ENCODE results near the gene KIF6. TPM values are rescaled to one million over a fixed set of nuclear protein-coding genes. Genes with fewer than 3 reads are reported as not detected.

Gene KIF6
- total RNA-seq, 1 experiment from 2014 or later, result 2.2 TPM

DNA sequence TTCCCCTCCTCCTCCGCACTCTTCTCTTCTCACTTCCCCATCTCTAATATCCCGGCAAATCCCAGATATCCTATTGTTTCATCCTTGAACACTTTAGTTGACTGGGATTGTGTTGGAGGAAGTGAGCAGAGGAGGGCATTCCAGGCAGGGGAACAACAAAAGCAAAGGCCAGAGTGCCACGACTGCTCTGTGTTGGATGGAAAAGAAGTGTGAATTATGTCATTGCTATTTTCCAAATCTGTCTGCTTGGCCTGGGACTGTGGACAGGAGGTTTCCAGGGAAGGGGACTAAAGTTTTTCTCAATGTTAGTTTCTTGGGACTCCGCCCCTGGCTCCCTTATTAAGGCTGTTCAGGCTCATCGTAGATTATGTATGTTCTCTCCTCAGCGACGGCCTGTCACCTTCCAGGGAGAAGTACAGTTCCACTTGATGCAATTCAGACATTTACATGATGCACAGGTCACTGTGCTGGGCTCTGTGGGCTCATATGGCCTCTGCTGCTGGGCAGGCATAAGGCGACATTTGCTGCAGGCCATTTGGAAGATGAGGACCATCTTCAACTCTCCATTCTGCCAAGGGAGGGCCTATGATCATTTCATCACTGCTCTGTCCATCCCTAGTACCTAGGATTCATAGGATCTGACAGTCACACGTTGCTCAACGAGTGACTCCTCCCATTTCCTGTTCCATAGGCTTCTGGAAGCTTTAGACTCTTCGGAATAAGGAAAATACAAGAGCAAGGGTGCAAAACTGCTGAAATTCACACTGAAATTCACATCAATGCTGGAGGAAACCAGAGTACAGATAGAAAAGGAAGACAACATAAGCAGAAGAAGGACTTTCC is 303.6 kb downstream of the KIF6 start:
- no peak for DNase-seq (ENCODE audit: low spot score)

DNA sequence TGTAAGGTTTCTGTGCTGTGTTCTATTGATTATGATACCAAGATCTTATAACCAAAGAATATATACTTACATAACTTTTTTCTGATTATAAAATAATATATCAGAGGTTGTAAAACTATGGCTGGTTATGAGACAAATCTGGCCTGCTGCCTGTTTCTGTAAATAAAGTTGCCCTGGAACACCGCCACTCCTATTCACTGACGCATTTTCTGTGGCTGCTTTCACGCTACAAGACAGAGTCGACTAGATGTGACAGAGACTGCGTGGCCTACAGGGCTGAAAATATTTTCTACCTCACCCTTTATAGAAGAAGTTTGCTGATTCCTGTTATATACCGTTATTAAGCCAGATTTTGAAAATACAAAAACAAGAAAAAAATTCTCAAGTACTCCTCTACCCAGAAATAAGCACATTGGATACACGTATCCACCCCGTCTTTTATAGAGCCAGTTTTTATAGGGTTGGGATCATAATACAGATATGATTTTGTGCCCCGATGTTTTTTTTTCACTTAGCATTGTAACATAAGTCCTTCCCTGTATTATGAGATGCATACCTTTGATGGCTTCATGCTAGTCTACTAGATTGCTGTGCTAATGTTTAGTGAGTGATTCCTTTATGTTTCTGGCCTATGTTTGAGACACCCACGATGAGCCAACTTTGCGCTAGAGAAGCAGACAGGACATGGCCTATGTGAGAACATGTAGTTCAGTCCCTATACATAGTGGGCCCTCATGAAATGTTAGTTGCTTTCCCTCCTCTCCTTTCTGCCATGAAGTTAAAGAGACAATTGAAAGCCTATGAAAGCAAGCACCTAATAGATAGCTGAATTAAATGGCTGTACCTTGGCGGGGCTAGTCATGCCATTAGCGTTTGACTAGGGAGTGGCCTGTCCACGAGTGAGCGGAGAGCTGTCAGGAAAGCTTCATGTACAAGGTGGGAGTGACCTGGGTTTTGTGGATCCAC is 304.6 kb downstream of the KIF6 start:
- DNase-seq (ENCODE audit: low spot score), result no peak

DNA sequence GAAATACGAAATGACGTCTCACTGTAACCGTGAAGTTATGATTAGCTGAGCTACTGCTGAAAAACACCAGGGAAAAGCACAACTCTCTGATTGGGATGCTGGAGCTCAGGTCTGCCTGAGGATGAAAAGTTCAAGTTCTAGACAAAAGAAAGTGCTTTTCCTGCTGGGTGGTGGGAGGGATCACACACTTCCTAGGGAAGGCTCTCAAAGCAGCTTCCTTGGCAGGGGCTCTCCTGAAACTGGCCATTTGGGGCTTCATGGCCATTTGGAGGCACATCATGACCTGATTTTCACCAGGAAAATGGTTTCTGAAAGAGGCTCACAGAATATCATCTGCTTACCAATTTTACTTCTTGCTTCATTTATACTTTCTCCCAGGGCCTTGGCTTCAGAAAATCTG is 305.6 kb downstream of the KIF6 start:
- no peak for DNase-seq (ENCODE audit: low spot score)

DNA sequence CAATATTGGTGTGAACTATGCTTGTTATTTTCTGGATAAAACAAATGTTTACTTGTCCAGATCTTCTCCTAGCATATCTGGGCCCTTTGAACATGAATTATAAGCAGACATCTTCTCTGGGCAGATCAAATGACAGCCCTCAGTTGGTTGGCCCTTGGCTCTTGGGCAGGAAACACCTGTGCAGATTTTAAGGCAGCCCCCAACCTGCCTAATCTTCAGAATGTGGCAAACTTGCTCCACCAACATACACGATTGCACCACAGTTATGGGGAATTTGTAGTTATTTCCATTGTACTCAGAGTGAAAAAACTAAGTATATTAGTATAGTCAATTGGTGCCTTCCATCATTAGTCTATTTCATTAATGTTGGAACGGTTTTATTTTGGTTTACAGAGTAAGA is 307.8 kb downstream of the KIF6 start:
- no peak for DNase-seq (ENCODE audit: low spot score)

DNA sequence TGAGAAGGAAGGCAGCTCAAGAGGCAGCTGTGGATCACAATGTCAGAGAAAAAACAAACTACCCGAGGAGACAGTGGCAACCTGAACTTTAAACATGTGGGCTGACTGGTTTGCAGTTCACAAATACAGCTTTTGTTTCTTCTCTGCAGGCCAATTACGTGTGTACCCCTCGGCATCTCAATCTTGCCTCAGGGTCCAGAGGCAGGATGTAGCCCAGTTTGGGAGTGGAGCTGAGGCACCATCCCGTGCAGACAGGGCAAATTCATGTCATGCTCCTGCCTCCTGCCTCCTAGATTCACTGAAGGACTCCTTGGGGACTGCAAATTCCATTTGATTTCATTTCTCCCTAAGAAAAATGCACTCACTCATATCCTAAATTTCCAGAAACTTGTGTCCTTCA is 308.5 kb downstream of the KIF6 start:
- DNase-seq (ENCODE audit: low spot score), result peak; percentile 98

DNA sequence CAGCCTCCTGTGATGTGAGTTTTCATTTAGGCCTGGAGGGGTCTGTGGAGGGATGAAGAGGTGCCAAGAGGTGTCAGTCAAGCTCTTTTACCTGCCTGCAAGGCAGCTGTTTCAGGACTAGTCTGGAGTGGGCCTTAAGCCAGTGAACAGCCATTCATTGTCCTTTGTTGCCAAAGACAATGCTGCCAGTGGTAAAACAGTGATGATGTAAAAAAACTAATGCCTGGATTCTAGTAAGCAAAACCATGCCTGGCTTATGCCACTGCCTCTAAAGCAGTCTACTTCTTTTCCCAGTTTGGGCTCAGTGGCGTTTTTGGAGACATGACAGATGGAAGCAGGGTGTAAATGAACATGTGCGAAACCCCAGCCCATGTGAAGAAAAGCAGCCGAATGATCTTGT is 309.2 kb downstream of the KIF6 start:
- no peak for DNase-seq (ENCODE audit: low spot score)

DNA sequence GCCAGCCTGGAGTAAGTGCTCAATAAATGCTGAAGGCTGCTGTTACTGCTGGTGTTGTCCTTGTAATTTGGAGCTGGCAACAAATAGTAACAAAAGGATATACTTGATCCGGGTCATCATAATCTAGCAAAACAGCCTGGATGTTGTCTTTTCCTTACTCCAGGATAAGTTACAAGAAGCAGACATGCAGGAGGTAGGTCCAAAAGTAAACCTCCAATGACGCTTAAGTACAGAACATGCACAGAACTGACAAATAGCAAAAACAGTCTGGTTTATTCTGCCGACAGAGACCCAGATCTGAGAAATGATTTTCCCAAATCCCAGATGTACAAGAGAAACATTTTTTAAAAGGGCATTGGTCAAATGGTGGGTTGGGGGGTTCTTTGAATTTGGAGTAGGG is 309.7 kb downstream of the KIF6 start:
- no peak for DNase-seq (ENCODE audit: low spot score)

DNA sequence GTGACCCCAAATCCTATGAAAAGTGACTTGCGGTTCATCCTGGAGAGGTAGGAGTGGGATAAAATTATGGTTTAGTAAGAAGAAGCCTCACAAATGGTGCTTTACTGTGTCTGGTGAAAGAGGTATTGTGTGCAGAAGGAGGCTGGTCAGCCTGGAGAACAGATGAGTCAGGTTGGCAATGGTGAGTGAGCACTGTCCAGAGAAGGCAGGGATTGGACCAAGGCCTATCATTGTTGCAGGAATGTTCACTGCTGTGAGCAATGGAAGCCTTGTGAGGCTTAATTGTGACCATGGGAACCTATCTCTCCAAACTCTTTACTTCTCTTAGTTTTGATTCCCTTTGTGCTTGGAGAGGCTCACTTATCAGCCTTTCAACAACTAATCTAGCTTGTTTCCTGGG is 313.7 kb downstream of the KIF6 start:
- DNase-seq (ENCODE audit: low spot score), result no peak

DNA sequence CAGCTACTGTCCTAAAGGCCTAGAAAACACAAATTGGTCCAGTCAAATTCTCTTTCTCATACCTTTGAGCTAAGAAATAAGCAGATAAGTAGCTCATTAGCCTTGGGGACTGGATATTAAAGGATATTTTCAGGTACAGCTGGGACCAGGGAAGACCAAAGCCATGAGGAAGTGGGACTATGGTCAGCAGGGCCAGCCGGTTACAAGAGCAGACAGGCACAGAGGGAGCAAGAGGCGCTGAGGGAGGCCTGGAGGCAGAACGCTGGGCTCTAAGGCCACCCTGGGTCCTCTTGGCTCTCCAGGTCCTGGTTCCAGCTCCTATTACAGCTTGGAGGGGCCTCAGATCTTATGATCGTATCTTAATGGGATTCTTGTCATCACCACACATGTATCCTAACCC is 314.2 kb downstream of the KIF6 start:
- DNase-seq (ENCODE audit: low spot score), result no peak

DNA sequence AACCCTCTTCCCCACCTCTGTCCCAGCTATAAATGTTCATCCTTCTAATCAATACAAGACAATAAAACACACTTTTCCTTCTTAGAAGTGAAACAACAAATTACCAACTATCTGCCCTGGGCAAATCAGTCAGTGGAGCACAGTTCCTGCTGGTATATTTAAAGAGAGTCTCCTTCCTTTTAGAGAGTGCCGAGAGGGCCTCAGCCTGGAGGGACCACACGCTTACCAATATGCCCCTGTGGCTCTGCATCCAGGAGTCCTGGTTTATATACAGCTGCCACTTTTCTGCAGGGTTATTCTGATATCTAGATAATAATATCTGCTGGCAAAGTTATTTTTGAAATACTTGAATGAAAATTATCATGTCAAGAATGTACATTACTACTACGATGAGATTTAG is 315.3 kb downstream of the KIF6 start:
- no peak for DNase-seq (ENCODE audit: low spot score)

DNA sequence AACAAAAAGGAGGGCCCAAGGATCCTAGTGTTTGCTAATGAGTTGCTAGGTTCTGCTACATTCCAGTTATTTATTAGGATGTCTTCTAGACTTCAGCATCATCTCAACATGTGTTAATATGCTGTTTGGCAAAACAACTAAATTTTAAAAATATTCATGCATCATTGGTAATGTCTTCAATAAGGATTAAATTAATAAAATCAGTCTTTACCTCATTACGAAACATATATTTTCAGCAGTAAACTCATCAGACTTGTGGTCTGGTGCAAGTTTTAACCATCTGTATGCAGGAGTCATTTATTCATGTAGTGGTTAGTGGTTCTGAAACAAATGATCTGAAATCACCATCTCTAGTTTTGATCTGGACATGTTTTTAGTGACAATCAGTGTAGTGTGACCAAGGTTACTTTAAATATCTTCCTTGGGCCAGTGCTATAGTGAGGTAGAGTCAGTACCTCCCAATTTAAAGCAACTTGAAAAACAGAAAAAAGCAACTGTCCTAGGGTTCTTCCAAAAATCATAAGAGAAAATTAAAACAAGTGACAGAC is 317.7 kb downstream of the KIF6 start:
- no peak for DNase-seq (ENCODE audit: low spot score)

DNA sequence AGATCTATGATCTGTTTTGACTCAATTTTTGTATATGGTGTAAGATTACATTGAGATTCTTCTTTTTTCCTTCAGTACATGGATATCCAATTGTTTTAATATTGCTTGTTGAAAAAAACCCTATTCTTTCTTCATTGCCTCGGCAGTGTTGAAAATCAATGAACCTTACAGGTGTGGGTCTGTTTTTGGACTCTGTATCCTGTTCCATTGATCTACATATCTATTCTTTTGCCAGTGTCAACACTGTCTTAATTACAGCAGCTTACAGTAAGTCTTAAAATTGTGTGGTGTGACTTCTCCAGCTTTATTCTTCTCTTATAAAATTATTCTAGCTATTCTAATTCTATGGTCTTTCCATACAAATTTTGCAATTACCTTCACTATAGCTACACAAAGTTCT is 320.9 kb downstream of the KIF6 start:
- DNase-seq (ENCODE audit: low spot score), result no peak

DNA sequence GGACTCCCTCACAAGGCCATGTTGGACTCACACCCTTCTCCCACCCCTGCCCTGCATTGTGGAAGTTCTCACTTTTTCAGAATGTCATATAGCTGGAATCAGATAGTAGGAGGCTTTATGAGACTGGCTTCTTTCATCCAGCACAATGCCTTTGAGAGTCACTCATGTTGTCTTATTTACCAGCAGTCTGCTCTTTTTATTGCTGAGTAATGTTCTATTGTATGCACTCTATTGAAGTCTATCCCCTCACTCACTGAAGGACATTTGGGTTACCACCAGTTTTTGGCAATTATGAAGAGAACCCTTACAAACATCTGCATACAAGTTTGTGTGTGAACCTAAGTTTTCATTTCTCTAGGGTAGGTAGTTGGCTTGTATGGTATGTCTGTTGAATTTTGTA is 321.9 kb downstream of the KIF6 start:
- DNase-seq (ENCODE audit: low spot score), result no peak

DNA sequence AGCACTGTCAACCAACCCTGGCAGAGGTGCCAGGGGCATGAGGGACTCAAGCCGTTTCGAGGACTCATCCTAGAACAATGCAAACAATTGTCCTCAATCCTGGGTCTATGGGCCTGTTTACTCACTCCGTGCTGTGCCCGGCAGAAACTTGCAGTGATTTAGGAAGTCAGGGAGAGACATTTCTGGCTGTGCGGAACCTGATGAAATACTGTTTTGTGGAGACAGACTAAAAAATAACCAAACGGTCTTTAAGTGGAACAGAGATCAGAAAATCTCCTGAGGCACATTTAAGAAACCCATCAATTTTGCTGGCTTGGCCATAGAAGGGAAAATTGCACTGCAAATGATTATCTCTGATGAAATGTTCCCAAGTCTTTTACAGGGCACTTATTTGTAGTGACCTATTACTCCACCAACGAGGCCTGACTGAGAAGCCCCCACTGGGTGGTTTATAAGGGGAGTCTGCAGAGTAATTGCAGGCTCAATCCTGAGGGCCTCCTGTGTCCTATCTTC is 322.9 kb downstream of the KIF6 start:
- DNase-seq (ENCODE audit: low spot score), result no peak

DNA sequence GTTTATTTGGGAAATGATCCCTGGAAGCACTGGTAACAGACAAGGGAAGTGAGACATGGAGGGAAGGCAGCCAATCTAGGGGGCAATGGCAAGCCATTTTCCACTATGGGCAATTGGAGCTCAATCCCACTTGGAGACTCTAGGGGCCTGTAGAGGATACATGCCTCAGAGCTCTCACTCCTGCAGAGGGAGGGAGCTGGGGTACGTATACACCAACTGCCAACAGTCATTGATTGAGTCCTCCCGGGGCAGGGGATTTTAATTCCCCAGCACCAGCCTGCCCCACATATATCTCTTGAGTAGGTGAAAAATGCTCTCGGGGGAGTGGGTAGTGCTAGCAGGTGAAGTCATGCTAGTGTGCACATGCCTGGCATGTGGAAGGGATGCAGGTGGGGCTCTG is 323.8 kb downstream of the KIF6 start:
- DNase-seq (ENCODE audit: low spot score), result no peak

DNA sequence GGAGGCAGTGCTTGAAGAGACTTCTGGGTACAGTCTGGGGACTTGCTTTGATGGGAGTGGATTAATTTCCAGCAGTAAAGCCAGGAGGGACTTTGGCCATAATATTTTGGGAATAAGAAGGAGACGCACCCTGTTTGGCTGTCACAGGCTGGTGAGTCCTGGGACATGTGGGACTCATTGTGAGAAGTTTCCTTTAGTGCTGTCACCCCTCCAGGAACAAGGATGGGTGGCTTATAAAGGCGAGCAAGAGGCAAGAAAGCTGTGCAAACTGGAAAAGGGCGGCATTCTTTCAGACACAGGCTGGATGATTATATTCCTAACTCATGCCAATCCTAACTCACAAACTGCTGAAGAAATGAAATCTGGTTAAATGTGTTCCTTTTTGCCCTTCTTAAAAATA is 325.2 kb downstream of the KIF6 start:
- no peak for DNase-seq (ENCODE audit: low spot score)

DNA sequence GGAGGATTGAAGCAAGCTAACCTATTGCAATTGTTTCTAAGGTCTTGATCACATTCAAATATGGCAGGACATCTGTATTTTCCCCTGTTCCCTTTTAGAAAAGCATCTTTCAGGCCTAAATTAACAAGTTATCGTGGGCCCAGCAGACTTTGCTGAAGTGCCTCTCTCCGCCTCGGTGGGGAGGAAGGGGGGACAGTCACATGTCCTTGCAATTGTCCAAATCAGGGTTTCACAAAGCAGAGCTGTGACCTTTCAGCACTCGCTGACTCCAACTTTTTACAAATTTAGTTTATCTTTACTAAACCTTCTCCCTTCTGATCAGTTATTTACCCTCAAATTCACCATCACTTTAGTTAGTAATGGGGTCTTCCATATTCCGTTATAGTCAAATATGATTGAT is 328.4 kb downstream of the KIF6 start:
- no peak for DNase-seq (ENCODE audit: low spot score)

DNA sequence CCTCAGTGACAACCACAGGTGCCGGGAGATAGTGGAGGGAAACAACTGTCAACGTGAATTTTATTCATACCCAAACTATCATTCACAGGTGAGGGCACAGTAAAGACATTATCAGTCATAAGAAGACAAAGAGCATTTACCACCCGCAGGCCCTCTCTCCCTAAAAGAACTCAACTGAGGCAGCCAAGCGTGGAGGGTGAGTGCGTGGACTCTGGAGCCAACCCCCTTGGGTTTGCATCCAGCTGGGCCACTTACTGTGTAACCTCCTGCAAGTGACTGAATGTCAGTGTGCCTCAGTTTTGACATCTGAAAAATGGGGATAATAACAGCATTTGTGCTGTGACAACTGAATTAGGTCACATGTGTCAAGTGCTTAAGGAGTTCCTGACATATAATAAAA is 332.1 kb downstream of the KIF6 start:
- no peak for DNase-seq (ENCODE audit: low spot score)

DNA sequence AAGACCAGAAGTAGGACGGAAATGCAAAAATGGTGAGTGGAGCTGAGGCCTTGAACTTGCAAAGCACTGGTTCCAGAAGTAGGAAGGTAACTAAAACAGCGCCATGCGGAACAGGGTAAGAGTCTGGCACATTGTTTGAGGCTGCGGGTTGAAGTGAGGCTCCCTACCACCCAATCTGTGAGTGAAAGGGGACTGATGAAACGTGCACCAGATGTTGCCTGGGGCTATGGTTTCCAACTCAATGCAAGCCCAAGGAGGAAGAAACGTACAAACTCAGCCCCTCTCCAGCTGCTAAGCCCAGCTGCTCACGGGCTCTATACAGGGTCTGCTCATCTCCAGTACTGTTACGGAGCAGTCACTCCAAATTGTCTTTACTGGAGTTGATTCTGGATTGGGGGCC is 334.0 kb downstream of the KIF6 start:
- no peak for DNase-seq (ENCODE audit: low spot score)

DNA sequence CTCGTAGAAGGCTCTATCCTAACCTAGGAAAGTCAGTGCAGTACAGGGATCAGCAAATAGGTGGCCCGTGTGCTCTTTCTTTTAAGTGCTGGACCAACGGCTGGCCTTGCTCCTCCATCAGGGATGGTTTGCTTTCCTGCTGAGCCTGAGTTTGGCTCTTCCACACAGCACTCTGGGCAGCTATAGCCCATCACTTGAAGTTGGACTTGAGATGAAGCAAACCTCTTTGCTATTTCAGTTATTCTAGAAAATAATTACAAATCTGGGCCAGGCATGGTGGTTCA is 335.8 kb downstream of the KIF6 start:
- no peak for DNase-seq (ENCODE audit: low spot score)

DNA sequence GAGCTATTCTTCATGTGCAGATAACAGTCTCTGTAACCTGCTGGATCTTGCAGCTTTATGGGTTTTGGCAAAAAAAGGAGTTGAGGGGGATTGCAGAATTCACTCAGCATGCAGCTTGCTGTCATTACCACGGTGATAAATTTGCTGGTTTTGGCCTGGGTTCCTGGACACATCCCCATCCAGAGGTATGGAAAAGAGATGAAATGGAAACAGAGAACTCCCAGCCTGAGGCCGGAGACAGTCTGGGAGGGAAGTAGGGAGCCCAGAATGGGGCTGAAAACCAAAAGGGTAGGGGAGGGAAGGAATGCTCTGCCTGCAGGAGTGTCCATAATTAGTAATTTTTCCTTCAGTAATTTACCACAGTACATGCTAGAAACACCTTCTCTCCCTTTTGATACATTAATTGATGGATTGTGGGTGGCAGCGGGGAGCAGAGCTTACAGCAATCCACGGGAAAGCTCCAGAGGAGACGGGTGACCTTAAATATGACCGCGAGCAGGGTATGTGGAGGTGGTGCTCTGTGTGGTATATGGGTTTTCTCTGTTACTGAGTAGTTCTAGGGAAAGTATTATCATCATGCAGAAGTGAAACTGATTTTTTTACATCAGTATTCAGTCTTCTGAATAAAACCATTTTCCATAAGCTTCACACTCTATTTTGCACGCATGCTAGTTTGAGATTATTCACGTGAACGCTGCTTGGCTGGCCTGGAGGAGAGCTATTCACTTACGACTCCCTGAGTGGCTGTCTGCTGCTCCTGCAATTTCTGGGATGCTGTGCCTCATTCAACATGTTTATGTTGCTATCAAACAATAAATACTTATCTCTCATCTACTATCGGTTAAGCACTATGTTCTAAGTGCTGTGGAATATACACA is 336.4 kb downstream of the KIF6 start:
- DNase-seq (ENCODE audit: low spot score), result no peak

DNA sequence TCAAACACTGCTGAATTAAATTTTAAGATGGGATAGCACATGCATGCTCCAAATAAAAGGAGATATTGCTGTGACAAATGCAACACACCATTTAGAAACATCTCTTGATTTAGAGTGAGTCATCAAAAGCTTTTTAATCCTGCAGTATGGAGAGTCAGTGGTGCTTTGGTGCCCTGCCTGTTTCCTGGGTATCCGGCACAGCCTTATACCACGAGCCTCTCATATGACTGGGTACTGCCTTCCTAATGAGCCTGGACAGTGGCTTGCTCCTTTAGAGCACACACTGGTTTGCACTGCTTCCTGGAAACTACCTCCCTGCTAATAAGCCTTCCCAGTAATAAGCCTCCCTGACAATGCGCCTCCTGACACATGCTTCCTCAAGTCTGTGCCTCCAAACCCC is 337.4 kb downstream of the KIF6 start:
- DNase-seq (ENCODE audit: low spot score), result no peak

All from H4 (cell line).